Panc1 (cell line): ENCODE data around the gene SETD1A. TPM values are rescaled to one million over a fixed set of nuclear protein-coding genes. Genes with fewer than 3 reads are reported as not detected.

Experiments
- ATAC-seq: fragments of 200-7000 bp; cut with Tn5 transposase; 2 replicates; pipeline ENCODE4 v1.9.1; 2020; ENCODE audit warnings: mild to moderate bottlenecking, moderate library complexity
- BruUV-seq: library from RNA; stranded (reverse); fragments of 400-500 nt; replicated peaks from 2 replicates; lab custom pipeline; 2021; lab: Mats Ljungman, UMichigan
- CTCF ChIA-PET: fragments of 300-600 bp; sonication (Branson Sonifier 250); formaldehyde crosslinking; loops from one replicate; lab custom pipeline; 2022; ENCODE audit warnings: antibody characterized with exemption; lab: Charles Lee
- POLR2A ChIA-PET: fragments of 300-600 bp; sonication (Branson Sonifier 250); formaldehyde crosslinking; loops from one replicate; lab custom pipeline; 2022; ENCODE audit warnings: antibody characterized with exemption; lab: Charles Lee
- DNase-seq: peaks from one replicate; pipeline ENCODE4 v3.0.0-alpha.2; 2010; ENCODE audit warnings: low read depth, low spot score
- H3K27ac ChIP-seq: 2 replicates; pipeline ENCODE4 v1.5.1; 2011; ENCODE audit warnings: mild to moderate bottlenecking, low read length, inconsistent platforms
- H3K27me3 ChIP-seq: fragments of 200-500 bp; sonication (Bioruptor generic); 2 replicates; pipeline ENCODE4 v1.6.0; 2014; ENCODE audit warnings: low read length, inconsistent platforms; ENCODE audit not compliant: control insufficient read depth, insufficient read depth
- H3K36me3 ChIP-seq: fragments of 200-500 bp; sonication (Bioruptor generic); 2 replicates; pipeline ENCODE4 v1.5.1; 2014; ENCODE audit warnings: inconsistent platforms, mild to moderate bottlenecking, low read length, moderate library complexity; ENCODE audit not compliant: control insufficient read depth, insufficient read depth
- H3K4me1 ChIP-seq: 2 replicates; pipeline ENCODE4 v1.5.1; 2011; ENCODE audit warnings: inconsistent platforms, mild to moderate bottlenecking, low read length, moderate library complexity; ENCODE audit not compliant: control insufficient read depth, insufficient read depth
- H3K4me3 ChIP-seq, 2 experiments: 2 replicates each; pipeline ENCODE4 v1.5.1; 2011 to 2012; ENCODE audit warnings: low read depth in 2 of 2, low read length in 2 of 2, mild to moderate bottlenecking in 2 of 2, inconsistent platforms in 1 of 2, moderate library complexity in 1 of 2
- H3K9me3 ChIP-seq: fragments of 200-500 bp; sonication (Bioruptor generic); 2 replicates; pipeline ENCODE4 v1.5.1; 2014; ENCODE audit warnings: low read depth, mild to moderate bottlenecking, inconsistent platforms, low read length, moderate library complexity; ENCODE audit not compliant: control insufficient read depth, insufficient read depth
- POLR2AphosphoS5 ChIP-seq: IDR thresholded peaks from 2 replicates; pipeline ENCODE4 v1.6.1; 2012; ENCODE audit warnings: mild to moderate bottlenecking, low read depth, low read length, moderate library complexity
- SIN3A ChIP-seq: IDR thresholded peaks from 2 replicates; pipeline ENCODE4 v1.6.1; 2012; ENCODE audit warnings: low read depth, mild to moderate bottlenecking, low read length, moderate library complexity, borderline replicate concordance; ENCODE audit not compliant: insufficient read depth
- TCF7L2 ChIP-seq: IDR thresholded peaks from 2 replicates; pipeline ENCODE4 v1.6.1; 2011; ENCODE audit warnings: mild to moderate bottlenecking, low read depth, low read length, inconsistent platforms
- in situ Hi-C: cut with HindIII; loops from 2 replicates; pipeline ENCODE4 v1.10.0; 2016; ENCODE audit warnings: low sequenced_read_pairs, low pct_unique_long_range_greater_than_20kb
- intact Hi-C: fragments of 100-400 bp; cut with micrococcal nuclease; formaldehyde crosslinking; loops from one replicate; pipeline ENCODE4 v1.10.0; 2022; ENCODE audit not compliant: unreplicated experiment
- total RNA-seq: library from RNA; stranded (reverse); gene quantifications from one replicate; pipeline ENCODE4 v1.2.1, GENCODE V29; 2021; ENCODE audit not compliant: unreplicated experiment
- TF ChIP-seq, protein P1 (sequence below): fragments of 450-650 bp; IDR thresholded peaks from 2 replicates; pipeline ENCODE4 v1.5.1; 2017; ENCODE audit warnings: mild to moderate bottlenecking
- TF ChIP-seq, protein P2 (sequence below), 2 experiments: IDR thresholded peaks; 2 replicates each; pipeline ENCODE4 v1.6.1; 2011 to 2012; ENCODE audit warnings: low read depth in 2 of 2, control low read depth in 1 of 2, low read length in 1 of 2, mild to moderate bottlenecking in 1 of 2, moderate library complexity in 1 of 2; ENCODE audit not compliant: insufficient read depth in 1 of 2

Gene SETD1A
- total RNA-seq, 1 experiment from 2014 or later = 38.7 TPM

DNA sequence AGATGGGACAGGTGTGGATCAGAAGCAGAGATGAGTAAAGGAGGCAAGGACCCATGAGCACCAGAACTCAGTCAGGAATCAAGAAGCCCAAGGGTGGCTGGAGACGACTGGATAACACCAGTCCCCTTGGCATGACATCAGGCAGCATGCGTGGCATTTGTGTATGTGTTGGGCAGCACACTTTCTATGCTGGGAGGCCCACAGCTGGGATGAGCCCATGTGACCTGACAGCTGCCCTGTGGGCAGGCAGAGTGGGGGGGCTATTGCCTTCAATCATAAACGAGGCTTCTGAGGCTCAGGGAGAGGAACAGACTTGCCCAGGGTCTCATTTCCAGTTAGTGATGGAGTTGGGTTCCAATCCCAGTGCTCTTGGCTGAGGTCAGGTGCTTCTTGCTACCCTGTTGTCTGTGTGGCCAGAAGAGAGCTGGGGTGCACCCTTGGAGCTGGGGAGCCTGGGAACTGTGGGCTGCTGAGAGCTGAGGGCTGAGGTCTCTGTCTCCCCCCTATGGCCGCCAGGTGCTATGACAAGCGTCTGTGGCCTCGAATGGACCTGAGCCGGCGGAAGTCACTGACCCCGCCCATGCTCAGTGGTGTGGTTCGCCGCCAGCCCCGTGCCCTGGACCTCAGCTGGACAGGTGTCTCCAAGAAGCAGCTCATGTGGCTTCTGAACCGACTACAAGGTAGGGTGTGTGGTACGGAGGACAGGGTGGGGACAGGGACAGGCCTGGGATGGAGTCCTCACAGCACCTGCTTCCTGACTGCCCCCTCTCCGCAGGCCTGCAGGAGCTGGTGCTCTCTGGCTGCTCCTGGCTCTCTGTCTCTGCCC is 15.7 kb upstream of the SETD1A start:
- ATAC-seq (peak; percentile 95), DNase-seq (no peak)
- Histone ChIP-seq H3K4me3 (no peak overlapping the region), H3K4me1 (peaks cover 8% of the 10 kb centered on the region; the same call in 1 of the 2 replicates), H3K27ac (peak overlapping the region; percentile 44; the same call in 1 of the 2 replicates), H3K36me3 (no peaks in the 10 kb centered on the region), H3K9me3 (no peaks in the 10 kb centered on the region), H3K27me3 (no peaks in the 10 kb centered on the region)
- BruUV-seq = no TSS peak
- intact Hi-C loops (no loop called here), in situ Hi-C loops (no loop called here)
- CTCF ChIA-PET = interaction anchor here (0.5 to 1.5 kb wide), 6 partner anchors 12 to 485 kb away, joined by 3 to 15 read pairs (median 3); no protein-coding TSS in a partner anchor
- POLR2A ChIA-PET = interaction anchor here (0.8 kb wide), 1 partner anchor 164 kb away, joined by 3 read pairs; no protein-coding TSS in a partner anchor
- TF ChIP-seq TCF7L2 = no peak
- TF ChIP-seq, protein P1, sequence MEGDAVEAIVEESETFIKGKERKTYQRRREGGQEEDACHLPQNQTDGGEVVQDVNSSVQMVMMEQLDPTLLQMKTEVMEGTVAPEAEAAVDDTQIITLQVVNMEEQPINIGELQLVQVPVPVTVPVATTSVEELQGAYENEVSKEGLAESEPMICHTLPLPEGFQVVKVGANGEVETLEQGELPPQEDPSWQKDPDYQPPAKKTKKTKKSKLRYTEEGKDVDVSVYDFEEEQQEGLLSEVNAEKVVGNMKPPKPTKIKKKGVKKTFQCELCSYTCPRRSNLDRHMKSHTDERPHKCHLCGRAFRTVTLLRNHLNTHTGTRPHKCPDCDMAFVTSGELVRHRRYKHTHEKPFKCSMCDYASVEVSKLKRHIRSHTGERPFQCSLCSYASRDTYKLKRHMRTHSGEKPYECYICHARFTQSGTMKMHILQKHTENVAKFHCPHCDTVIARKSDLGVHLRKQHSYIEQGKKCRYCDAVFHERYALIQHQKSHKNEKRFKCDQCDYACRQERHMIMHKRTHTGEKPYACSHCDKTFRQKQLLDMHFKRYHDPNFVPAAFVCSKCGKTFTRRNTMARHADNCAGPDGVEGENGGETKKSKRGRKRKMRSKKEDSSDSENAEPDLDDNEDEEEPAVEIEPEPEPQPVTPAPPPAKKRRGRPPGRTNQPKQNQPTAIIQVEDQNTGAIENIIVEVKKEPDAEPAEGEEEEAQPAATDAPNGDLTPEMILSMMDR = peak; percentile 97

DNA sequence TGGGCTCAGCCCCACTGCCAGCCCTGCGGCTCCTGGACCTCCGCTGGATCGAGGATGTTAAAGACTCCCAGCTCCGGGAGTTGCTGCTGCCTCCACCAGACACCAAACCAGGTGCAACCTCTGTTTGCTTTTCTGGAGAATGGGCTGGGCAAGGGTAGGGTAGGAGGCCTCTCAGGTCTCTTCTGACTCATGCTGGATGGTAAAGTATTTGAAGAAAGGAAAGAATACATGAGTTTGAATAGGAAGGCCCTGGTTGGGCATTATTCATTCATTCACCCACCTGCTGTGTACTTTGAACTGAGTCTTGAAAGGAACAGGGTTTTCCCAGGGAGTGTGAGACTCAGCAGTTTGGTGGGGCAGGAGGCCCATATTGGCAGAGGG is 15.1 kb upstream of the SETD1A start:
- no peak overlapping the region for H3K4me3 ChIP-seq
- no peaks in the 10 kb centered on the region for H3K36me3 ChIP-seq
- BruUV-seq = no TSS peak
- no peaks in the 10 kb centered on the region for H3K9me3 ChIP-seq
- peaks cover 10% of the 10 kb centered on the region; the same call in 1 of the 2 replicates for H3K4me1 ChIP-seq
- DNase-seq (no peak), ATAC-seq (no peak)
- ChIA-PET CTCF (interaction anchor here (0.5 to 1.5 kb wide), 4 partner anchors 11 to 485 kb away, joined by 3 to 15 read pairs (median 5); no protein-coding TSS in a partner anchor), POLR2A (no interaction called here)
- in situ Hi-C loops (no loop called here), intact Hi-C loops (no loop called here)
- peak overlapping the region; percentile 44; the same call in 1 of the 2 replicates for H3K27ac ChIP-seq
- no peak for TF ChIP-seq POLR2AphosphoS5
- TF ChIP-seq, protein P1 = no peak
- no peak for TF ChIP-seq TCF7L2
- TF ChIP-seq SIN3A = no peak
- TF ChIP-seq, protein P2, sequence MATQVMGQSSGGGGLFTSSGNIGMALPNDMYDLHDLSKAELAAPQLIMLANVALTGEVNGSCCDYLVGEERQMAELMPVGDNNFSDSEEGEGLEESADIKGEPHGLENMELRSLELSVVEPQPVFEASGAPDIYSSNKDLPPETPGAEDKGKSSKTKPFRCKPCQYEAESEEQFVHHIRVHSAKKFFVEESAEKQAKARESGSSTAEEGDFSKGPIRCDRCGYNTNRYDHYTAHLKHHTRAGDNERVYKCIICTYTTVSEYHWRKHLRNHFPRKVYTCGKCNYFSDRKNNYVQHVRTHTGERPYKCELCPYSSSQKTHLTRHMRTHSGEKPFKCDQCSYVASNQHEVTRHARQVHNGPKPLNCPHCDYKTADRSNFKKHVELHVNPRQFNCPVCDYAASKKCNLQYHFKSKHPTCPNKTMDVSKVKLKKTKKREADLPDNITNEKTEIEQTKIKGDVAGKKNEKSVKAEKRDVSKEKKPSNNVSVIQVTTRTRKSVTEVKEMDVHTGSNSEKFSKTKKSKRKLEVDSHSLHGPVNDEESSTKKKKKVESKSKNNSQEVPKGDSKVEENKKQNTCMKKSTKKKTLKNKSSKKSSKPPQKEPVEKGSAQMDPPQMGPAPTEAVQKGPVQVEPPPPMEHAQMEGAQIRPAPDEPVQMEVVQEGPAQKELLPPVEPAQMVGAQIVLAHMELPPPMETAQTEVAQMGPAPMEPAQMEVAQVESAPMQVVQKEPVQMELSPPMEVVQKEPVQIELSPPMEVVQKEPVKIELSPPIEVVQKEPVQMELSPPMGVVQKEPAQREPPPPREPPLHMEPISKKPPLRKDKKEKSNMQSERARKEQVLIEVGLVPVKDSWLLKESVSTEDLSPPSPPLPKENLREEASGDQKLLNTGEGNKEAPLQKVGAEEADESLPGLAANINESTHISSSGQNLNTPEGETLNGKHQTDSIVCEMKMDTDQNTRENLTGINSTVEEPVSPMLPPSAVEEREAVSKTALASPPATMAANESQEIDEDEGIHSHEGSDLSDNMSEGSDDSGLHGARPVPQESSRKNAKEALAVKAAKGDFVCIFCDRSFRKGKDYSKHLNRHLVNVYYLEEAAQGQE (IDR thresholded peaks at IDR 0.05; ENCODE audit: insufficient read depth in 1 of 2, low read depth in 2 of 2, low read length in 1 of 2) = no peak
- H3K27me3 ChIP-seq = no peaks in the 10 kb centered on the region
